ENCODE measurements around the gene MAP4K3. TPM values are rescaled to one million over a fixed set of nuclear protein-coding genes. Genes with fewer than 3 reads are reported as not detected.

The MAP4K3 gene
- total RNA-seq, 1 donor from 2014 or later = 58.1 TPM

DNA sequence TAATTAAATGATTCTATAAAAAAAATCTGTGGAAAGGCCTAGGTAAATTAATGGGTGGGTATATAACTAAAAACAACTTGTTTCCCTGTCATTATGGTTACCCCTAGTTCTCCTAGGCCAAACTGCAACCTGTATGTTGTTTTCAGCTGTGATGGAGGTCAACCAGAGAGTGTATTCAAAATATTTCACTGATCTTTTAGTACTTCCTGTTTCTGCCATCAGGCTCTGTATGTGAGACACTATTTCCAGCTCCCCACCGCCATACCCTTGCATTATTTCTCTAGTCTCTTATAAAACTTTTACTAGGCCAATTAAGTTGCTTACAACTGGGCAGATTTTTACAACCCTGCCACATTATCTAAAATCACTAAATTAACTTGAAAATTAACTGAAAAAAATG is 172.4 kb downstream of the MAP4K3 start:
- Histone ChIP-seq H3K9ac (ENCODE audit: low read length) (no peak overlapping the region), H3K4me3 (ENCODE audit: insufficient read depth, low read depth, low read length) (no peak overlapping the region), H3K27me3 (ENCODE audit: insufficient read depth, low read length) (no peaks in the 10 kb centered on the region), H3K9me3 (ENCODE audit: insufficient read depth, low read depth, low read length) (no peaks in the 10 kb centered on the region), H2AFZ (ENCODE audit: low read depth, low read length) (no peak overlapping the region), H3K79me2 (ENCODE audit: insufficient read depth, low read length) (no peaks in the 10 kb centered on the region), H4K20me1 (ENCODE audit: insufficient read depth, low read length) (peaks cover 5% of the 10 kb centered on the region), H3K36me3 (ENCODE audit: insufficient read depth, low read length) (peaks cover 12% of the 10 kb centered on the region), H3K4me2 (ENCODE audit: low read length) (no peak overlapping the region), H3K27ac (ENCODE audit: low read depth, low read length) (no peak overlapping the region), H3K4me1 (ENCODE audit: insufficient read depth, low read length) (no peaks in the 10 kb centered on the region)
- H3K9me3 Mint-ChIP-seq (ENCODE audit: unreplicated experiment) = no peaks in the 10 kb centered on the region
- no peak overlapping the region for H3K27ac Mint-ChIP-seq (ENCODE audit: unreplicated experiment)
- no peak overlapping the region for H3K4me3 Mint-ChIP-seq (ENCODE audit: unreplicated experiment)
- TF ChIP-seq EZH2 (IDR thresholded peaks at IDR 0.05; ENCODE audit: insufficient read depth, low read length) = no peak
- TF ChIP-seq, protein P1, sequence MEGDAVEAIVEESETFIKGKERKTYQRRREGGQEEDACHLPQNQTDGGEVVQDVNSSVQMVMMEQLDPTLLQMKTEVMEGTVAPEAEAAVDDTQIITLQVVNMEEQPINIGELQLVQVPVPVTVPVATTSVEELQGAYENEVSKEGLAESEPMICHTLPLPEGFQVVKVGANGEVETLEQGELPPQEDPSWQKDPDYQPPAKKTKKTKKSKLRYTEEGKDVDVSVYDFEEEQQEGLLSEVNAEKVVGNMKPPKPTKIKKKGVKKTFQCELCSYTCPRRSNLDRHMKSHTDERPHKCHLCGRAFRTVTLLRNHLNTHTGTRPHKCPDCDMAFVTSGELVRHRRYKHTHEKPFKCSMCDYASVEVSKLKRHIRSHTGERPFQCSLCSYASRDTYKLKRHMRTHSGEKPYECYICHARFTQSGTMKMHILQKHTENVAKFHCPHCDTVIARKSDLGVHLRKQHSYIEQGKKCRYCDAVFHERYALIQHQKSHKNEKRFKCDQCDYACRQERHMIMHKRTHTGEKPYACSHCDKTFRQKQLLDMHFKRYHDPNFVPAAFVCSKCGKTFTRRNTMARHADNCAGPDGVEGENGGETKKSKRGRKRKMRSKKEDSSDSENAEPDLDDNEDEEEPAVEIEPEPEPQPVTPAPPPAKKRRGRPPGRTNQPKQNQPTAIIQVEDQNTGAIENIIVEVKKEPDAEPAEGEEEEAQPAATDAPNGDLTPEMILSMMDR (IDR thresholded peaks at IDR 0.05; ENCODE audit: insufficient read depth, low read depth, low read length) = no peak
- FAIRE-seq = no peak
- H3K36me3 Mint-ChIP-seq (ENCODE audit: low read depth, unreplicated experiment) = peaks cover 4% of the 10 kb centered on the region
- no peak for DNase-seq (ENCODE audit: low read depth)
- H3K4me1 Mint-ChIP-seq (ENCODE audit: low read depth, unreplicated experiment) = peaks cover 8% of the 10 kb centered on the region
- H3K27me3 Mint-ChIP-seq (ENCODE audit: low read depth, unreplicated experiment) = no peaks in the 10 kb centered on the region

DNA sequence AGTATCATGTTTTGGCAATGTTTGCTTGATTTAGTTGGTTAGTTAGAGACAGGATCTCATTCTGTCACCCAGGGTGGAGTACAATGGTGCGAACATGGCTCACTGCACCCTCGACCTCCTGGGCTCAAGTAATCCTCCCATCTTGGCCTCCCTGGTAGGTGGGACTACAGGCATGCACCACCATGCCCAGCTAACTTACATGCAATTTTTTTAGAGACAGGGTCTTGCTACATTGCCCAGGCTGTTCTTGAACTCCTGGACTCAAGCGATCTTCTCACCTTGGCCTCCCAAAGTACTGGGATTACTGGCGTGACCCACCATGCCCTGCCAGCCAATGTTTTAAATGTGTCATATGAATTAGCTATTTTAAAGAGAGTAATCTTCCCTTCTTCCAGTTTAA is 177.0 kb downstream of the MAP4K3 start:
- no peaks in the 10 kb centered on the region for H3K4me1 ChIP-seq (ENCODE audit: insufficient read depth, low read length)
- H3K27me3 Mint-ChIP-seq (ENCODE audit: low read depth, unreplicated experiment) = no peaks in the 10 kb centered on the region
- FAIRE-seq (no peak), DNase-seq (ENCODE audit: low read depth) (no peak)
- no peak overlapping the region for H3K27ac Mint-ChIP-seq (ENCODE audit: unreplicated experiment)
- TF ChIP-seq, protein P1 (IDR thresholded peaks at IDR 0.05; ENCODE audit: insufficient read depth, low read depth, low read length) = no peak
- no peak for TF ChIP-seq EZH2 (IDR thresholded peaks at IDR 0.05; ENCODE audit: insufficient read depth, low read length)
- no peak overlapping the region for H3K4me2 ChIP-seq (ENCODE audit: low read length)
- H3K27ac ChIP-seq (ENCODE audit: low read depth, low read length) = no peak overlapping the region
- no peak overlapping the region for H2AFZ ChIP-seq (ENCODE audit: low read depth, low read length)
- H3K4me3 ChIP-seq (ENCODE audit: insufficient read depth, low read depth, low read length) = no peak overlapping the region
- no peak overlapping the region for H3K4me3 Mint-ChIP-seq (ENCODE audit: unreplicated experiment)
- no peaks in the 10 kb centered on the region for H3K27me3 ChIP-seq (ENCODE audit: insufficient read depth, low read length)
- peaks cover 10% of the 10 kb centered on the region for H3K36me3 Mint-ChIP-seq (ENCODE audit: low read depth, unreplicated experiment)
- H4K20me1 ChIP-seq (ENCODE audit: insufficient read depth, low read length) = no peaks in the 10 kb centered on the region
- H3K79me2 ChIP-seq (ENCODE audit: insufficient read depth, low read length) = no peaks in the 10 kb centered on the region
- H3K9me3 ChIP-seq (ENCODE audit: insufficient read depth, low read depth, low read length) = no peaks in the 10 kb centered on the region
- no peaks in the 10 kb centered on the region for H3K4me1 Mint-ChIP-seq (ENCODE audit: low read depth, unreplicated experiment)
- H3K9me3 Mint-ChIP-seq (ENCODE audit: unreplicated experiment) = no peaks in the 10 kb centered on the region
- no peak overlapping the region for H3K9ac ChIP-seq (ENCODE audit: low read length)
- H3K36me3 ChIP-seq (ENCODE audit: insufficient read depth, low read length) = peaks cover 30% of the 10 kb centered on the region

DNA sequence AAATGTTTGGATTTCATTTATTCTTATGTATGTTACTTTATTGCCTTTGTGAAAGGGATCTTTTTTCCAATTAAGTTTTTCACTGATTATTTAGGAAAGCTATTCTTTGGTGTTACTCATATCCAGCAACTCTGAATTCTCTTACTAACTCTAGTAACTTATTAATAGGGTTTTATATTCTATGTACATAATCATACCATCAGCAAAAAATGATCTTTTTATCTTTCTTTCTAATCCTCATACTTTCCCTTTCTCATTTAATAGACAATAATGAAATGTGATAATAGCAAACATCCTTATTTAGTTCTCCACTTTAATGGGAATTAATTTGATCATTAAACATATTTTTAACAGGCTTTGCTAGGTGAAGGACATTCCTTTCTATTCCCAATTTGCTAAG is 181.0 kb downstream of the MAP4K3 start:
- Histone ChIP-seq H3K9me3 (ENCODE audit: insufficient read depth, low read depth, low read length) (no peaks in the 10 kb centered on the region), H3K9ac (ENCODE audit: low read length) (no peak overlapping the region), H3K4me2 (ENCODE audit: low read length) (no peak overlapping the region), H3K4me3 (ENCODE audit: insufficient read depth, low read depth, low read length) (no peak overlapping the region), H3K4me1 (ENCODE audit: insufficient read depth, low read length) (no peaks in the 10 kb centered on the region), H3K27ac (ENCODE audit: low read depth, low read length) (no peak overlapping the region), H2AFZ (ENCODE audit: low read depth, low read length) (no peak overlapping the region), H3K36me3 (ENCODE audit: insufficient read depth, low read length) (peaks cover 56% of the 10 kb centered on the region), H4K20me1 (ENCODE audit: insufficient read depth, low read length) (no peaks in the 10 kb centered on the region), H3K79me2 (ENCODE audit: insufficient read depth, low read length) (no peaks in the 10 kb centered on the region), H3K27me3 (ENCODE audit: insufficient read depth, low read length) (no peaks in the 10 kb centered on the region)
- Mint-ChIP-seq H3K36me3 (ENCODE audit: low read depth, unreplicated experiment) (peaks cover 23% of the 10 kb centered on the region), H3K4me3 (ENCODE audit: unreplicated experiment) (no peak overlapping the region), H3K27me3 (ENCODE audit: low read depth, unreplicated experiment) (no peaks in the 10 kb centered on the region), H3K9me3 (ENCODE audit: unreplicated experiment) (no peaks in the 10 kb centered on the region), H3K4me1 (ENCODE audit: low read depth, unreplicated experiment) (no peaks in the 10 kb centered on the region), H3K27ac (ENCODE audit: unreplicated experiment) (no peak overlapping the region)
- no peak for FAIRE-seq
- no peak for DNase-seq (ENCODE audit: low read depth)
- TF ChIP-seq, protein P1 (IDR thresholded peaks at IDR 0.05; ENCODE audit: insufficient read depth, low read depth, low read length) = no peak
- TF ChIP-seq EZH2 (IDR thresholded peaks at IDR 0.05; ENCODE audit: insufficient read depth, low read length) = no peak

Data from astrocyte (in vitro differentiated cells and primary cell).